ENCODE measurements around the gene PTPN14. TPM values are rescaled to one million over a fixed set of nuclear protein-coding genes. Genes with fewer than 3 reads are reported as not detected.
A peak's percentile ranks its signal among the peaks of the same experiment; 100 is the strongest.
"Not testable (repeated sequence)": the region's sequence is repeated elsewhere in the genome, so short reads cannot be mapped to it uniquely, and the experiment has no call there.

PTPN14 gene
- total RNA-seq, 1 donor from 2014 or later, result 136 TPM

DNA sequence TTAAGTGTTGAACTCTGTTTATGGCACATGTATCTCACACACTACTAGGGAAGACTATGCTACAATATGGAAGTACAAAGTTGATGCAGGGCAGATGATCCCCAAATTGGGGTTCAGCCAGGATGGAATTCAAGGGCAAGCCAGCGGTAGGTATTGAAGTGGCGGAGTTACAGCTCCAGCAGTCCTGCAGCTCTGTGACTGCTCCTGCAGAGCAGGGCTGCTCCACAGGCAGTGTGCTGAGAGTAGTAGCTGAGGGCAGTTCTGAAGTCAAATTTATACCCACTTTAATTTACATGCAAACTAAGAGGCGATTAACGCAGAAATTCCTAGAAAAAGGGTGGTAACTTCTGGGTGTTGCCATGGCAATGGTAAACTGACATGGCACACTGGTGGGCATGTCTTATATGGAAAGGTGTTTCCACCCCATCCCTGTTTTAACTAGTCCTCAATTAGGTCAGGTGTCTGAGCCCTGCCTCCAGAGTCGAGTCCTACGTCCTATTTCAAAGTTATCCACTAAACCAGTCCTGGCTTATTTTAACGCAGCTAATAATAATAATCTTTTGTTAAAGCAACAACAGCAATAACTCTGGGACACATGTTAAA, 31.0 kb upstream of the PTPN14 start:
- peaks cover 48% of the 10 kb centered on the region for H3K4me1 Mint-ChIP-seq (ENCODE audit: low read depth)
- no peaks in the 10 kb centered on the region for H3K9me3 Mint-ChIP-seq (ENCODE audit: low read depth)
- no peak overlapping the region for H3K4me3 Mint-ChIP-seq (ENCODE audit: unreplicated experiment)
- H3K27me3 Mint-ChIP-seq (ENCODE audit: low read depth), result no peaks in the 10 kb centered on the region
- no peaks in the 10 kb centered on the region for H3K36me3 Mint-ChIP-seq (ENCODE audit: low read depth)
- peak overlapping the region; percentile 59 for H3K27ac Mint-ChIP-seq (ENCODE audit: unreplicated experiment)
- TF ChIP-seq, protein P1, sequence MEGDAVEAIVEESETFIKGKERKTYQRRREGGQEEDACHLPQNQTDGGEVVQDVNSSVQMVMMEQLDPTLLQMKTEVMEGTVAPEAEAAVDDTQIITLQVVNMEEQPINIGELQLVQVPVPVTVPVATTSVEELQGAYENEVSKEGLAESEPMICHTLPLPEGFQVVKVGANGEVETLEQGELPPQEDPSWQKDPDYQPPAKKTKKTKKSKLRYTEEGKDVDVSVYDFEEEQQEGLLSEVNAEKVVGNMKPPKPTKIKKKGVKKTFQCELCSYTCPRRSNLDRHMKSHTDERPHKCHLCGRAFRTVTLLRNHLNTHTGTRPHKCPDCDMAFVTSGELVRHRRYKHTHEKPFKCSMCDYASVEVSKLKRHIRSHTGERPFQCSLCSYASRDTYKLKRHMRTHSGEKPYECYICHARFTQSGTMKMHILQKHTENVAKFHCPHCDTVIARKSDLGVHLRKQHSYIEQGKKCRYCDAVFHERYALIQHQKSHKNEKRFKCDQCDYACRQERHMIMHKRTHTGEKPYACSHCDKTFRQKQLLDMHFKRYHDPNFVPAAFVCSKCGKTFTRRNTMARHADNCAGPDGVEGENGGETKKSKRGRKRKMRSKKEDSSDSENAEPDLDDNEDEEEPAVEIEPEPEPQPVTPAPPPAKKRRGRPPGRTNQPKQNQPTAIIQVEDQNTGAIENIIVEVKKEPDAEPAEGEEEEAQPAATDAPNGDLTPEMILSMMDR (IDR thresholded peaks at IDR 0.05), result no peak
- DNase-seq (ENCODE audit: low spot score), result no peak

DNA sequence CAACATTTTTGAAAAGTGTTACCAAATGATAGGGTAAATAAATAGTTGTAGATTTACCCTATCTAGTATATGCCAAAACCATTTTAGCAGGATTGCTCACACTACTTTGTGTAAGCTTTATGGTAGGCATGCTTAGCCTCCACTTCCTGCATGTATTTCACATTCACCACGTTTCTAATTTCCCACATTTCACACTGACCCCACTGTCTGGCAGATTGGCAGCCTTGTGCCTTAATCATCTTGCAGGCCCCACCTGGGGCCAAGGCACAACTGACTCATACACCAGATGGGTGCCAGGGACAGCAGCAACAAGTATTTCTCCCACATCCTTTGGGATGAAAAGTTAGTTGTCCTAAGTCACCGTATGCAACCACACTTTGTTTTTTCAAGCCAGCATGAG, 30.4 kb upstream of the PTPN14 start:
- Mint-ChIP-seq H3K27ac (ENCODE audit: unreplicated experiment) (peak overlapping the region; percentile 59), H3K4me3 (ENCODE audit: unreplicated experiment) (no peak overlapping the region)

DNA sequence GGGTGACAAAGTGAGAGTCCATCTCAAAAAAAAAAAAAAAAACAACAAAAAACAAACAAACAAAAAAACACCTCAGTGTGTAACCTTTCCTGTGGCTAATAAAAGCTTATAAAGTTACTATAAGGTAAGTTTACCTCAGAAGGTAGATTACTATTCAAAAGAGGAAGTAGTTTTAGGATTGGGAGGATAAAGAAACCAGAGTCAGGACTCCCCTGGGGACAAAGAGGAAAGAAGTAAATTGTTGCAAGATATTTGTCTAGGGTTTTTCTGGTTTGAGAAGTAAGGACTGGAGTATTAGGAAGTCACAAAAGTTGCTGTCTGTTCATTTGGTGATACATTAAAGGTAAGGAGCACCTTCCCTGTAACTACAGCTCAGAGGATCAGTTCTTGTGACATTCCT, 27.8 kb upstream of the PTPN14 start:
- no peaks in the 10 kb centered on the region for H3K27me3 Mint-ChIP-seq (ENCODE audit: low read depth)
- TF ChIP-seq, protein P1 (IDR thresholded peaks at IDR 0.05), result no peak
- H3K4me1 Mint-ChIP-seq (ENCODE audit: low read depth), result peaks cover 45% of the 10 kb centered on the region
- H3K36me3 Mint-ChIP-seq (ENCODE audit: low read depth), result peaks cover 8% of the 10 kb centered on the region
- DNase-seq (ENCODE audit: low spot score), result no peak
- H3K27ac Mint-ChIP-seq (ENCODE audit: unreplicated experiment), result no peak overlapping the region
- H3K4me3 Mint-ChIP-seq (ENCODE audit: unreplicated experiment), result no peak overlapping the region
- peaks cover 11% of the 10 kb centered on the region for H3K9me3 Mint-ChIP-seq (ENCODE audit: low read depth)

More for the DNA sequence above, 30.4 kb upstream of the PTPN14 start:
- no peaks in the 10 kb centered on the region for H3K27me3 Mint-ChIP-seq (ENCODE audit: low read depth)
- H3K9me3 Mint-ChIP-seq (ENCODE audit: low read depth), result peaks cover under 1% of the 10 kb centered on the region
- H3K4me1 Mint-ChIP-seq (ENCODE audit: low read depth), result peaks cover 48% of the 10 kb centered on the region
- H3K36me3 Mint-ChIP-seq (ENCODE audit: low read depth), result peaks cover under 1% of the 10 kb centered on the region
- no peak for DNase-seq (ENCODE audit: low spot score)
- TF ChIP-seq, protein P1 (IDR thresholded peaks at IDR 0.05), result no peak

DNA sequence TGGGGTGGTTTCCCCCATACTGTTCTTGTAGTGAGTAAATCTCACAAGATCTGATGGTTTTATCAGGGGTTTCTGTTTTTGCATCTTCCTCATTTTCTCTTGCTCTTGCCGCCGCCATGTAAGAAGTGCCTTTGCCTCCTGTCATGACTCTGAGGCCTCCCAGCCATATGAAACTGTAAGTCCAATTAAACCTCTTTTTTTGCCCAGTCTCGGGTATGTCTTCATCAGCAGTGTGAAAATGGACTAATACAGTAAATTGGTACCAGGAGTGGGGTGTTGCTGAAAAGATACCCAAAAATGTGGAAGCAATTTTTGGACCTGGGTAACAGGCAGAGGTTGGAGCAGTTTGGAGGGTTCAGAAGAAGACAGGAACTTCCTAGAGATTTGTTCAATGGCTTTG, 24.7 kb upstream of the PTPN14 start:
- not testable (repeated sequence) for H3K4me3 Mint-ChIP-seq (ENCODE audit: unreplicated experiment)

DNA sequence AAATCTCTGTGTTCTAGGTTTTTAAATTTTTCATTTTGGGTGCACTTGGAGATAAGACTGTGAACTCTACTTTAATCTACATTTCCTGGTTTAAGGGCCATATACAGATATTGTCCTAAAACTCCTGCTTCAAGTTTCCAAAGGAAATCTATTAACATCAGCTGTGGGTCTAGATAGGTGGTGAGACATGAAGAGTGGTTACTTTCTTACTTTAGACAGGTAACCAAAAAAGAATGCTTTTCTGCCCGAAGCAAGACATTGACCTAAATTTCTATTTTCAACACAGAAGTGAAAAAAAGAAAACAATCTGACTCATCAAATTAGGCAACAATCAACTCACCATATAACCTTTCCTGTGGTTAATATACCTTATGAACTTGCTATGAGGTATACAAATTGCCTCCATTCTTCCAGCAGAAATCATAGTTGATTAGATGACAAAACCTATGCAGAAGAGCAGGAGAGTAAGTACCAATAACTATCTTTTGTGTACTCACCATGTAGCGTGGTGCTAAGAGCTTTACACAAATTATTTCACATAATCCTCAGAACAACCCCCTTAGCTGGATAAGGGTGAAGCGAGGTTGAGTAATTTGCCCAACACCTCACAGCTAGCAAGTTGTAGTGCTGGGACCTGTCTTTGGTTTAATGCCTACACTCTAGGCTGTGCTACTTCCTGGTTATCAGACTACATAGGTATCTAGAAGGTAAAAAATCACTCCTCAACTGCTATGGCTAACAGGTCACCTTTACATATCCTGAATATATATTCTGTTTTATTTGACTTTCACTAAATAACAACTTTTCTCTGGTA, 23.4 kb upstream of the PTPN14 start:
- TF ChIP-seq, protein P1 (IDR thresholded peaks at IDR 0.05), result no peak
- H3K9me3 Mint-ChIP-seq (ENCODE audit: low read depth), result peaks cover 11% of the 10 kb centered on the region
- H3K36me3 Mint-ChIP-seq (ENCODE audit: low read depth), result peaks cover 8% of the 10 kb centered on the region
- no peak for DNase-seq (ENCODE audit: low spot score)
- H3K4me3 Mint-ChIP-seq (ENCODE audit: unreplicated experiment), result no peak overlapping the region
- peaks cover 50% of the 10 kb centered on the region for H3K4me1 Mint-ChIP-seq (ENCODE audit: low read depth)
- no peak overlapping the region for H3K27ac Mint-ChIP-seq (ENCODE audit: unreplicated experiment)
- no peaks in the 10 kb centered on the region for H3K27me3 Mint-ChIP-seq (ENCODE audit: low read depth)

More for the DNA sequence above, 24.7 kb upstream of the PTPN14 start:
- Mint-ChIP-seq H3K4me1 (ENCODE audit: low read depth) (peaks cover 41% of the 10 kb centered on the region), H3K9me3 (ENCODE audit: low read depth) (peaks cover 11% of the 10 kb centered on the region)
- not testable (repeated sequence) for DNase-seq (ENCODE audit: low spot score); H3K27ac Mint-ChIP-seq (ENCODE audit: unreplicated experiment); H3K36me3 Mint-ChIP-seq (ENCODE audit: low read depth); H3K27me3 Mint-ChIP-seq (ENCODE audit: low read depth)
